ENCODE measurements around the gene GFPT1.

GRCh38 chr2:69393963-69394362, 6.9 kb upstream of the GFPT1 start:
- TF ChIP-seq POLR2A (IDR thresholded peaks at IDR 0.05; ENCODE audit: low read length): no peak
- no peak for TF ChIP-seq GATA1 (IDR thresholded peaks at IDR 0.05; ENCODE audit: low read depth, low read length)
